ENCODE data around the gene TMEM218.
A peak's percentile ranks its signal among the peaks of the same experiment; 100 is the strongest.

The TMEM218 gene

GRCh38 chr11:125080531-125080911 is 30.9 kb downstream of the TMEM218 start:
- POLR2A ChIA-PET = no interaction called here
- no peak for TF ChIP-seq CTCF (IDR thresholded peaks at IDR 0.05; ENCODE audit: control extremely low read depth, extremely low read depth, low read depth, missing control alignments)

GRCh38 chr11:125079878-125080530 is 31.4 kb downstream of the TMEM218 start:
- ChIA-PET CTCF (interaction anchor here (1.5 to 2.9 kb wide), 2 partner anchors 8 to 11 kb away, joined by 4 to 11 read pairs; no protein-coding TSS in a partner anchor), POLR2A (no interaction called here)
- TF ChIP-seq CTCF (IDR thresholded peaks at IDR 0.05; ENCODE audit: control extremely low read depth, extremely low read depth, low read depth, missing control alignments) = no peak
- peak; percentile 9 for DNase-seq (ENCODE audit: extremely low spot score)

More at GRCh38 chr11:125080531-125080911, 30.9 kb downstream of the TMEM218 start:
- CTCF ChIA-PET = interaction anchor here (2.9 kb wide), 1 partner anchor 10 kb away, joined by 11 read pairs; no protein-coding TSS in a partner anchor
- DNase-seq (ENCODE audit: extremely low spot score) = no peak

GRCh38 chr11:125079151-125079877 is 32.1 kb downstream of the TMEM218 start:
- TF ChIP-seq CTCF (IDR thresholded peaks at IDR 0.05; ENCODE audit: control extremely low read depth, extremely low read depth, low read depth, missing control alignments) = no peak
- peak; percentile 11 for DNase-seq (ENCODE audit: extremely low spot score)
- POLR2A ChIA-PET = no interaction called here
- CTCF ChIA-PET = interaction anchor here (0.7 to 2.9 kb wide), 4 partner anchors 9 to 16 kb away, joined by 3 to 11 read pairs (median 4); partner anchors contain the start of gene SLC37A2

GRCh38 chr11:125078516-125079140 is 32.8 kb downstream of the TMEM218 start:
- POLR2A ChIA-PET = no interaction called here
- no peak for TF ChIP-seq CTCF (IDR thresholded peaks at IDR 0.05; ENCODE audit: control extremely low read depth, extremely low read depth, low read depth, missing control alignments)
- CTCF ChIA-PET = interaction anchor here (0.7 to 2.9 kb wide), 5 partner anchors 10 to 64 kb away, joined by 3 to 11 read pairs (median 4); partner anchors contain the start of gene SLC37A2
- DNase-seq (ENCODE audit: extremely low spot score) = peak; percentile 5

GRCh38 chr11:125078016-125078415 is 33.4 kb downstream of the TMEM218 start:
- POLR2A ChIA-PET = no interaction called here
- DNase-seq (ENCODE audit: extremely low spot score) = no peak
- no peak for TF ChIP-seq CTCF (IDR thresholded peaks at IDR 0.05; ENCODE audit: control extremely low read depth, extremely low read depth, low read depth, missing control alignments)
- CTCF ChIA-PET = interaction anchor here (0.7 to 2.9 kb wide), 4 partner anchors 13 to 64 kb away, joined by 3 to 11 read pairs (median 4); partner anchors contain the start of gene SLC37A2

GRCh38 chr11:125076378-125076945 is 35.0 kb downstream of the TMEM218 start:
- ChIA-PET POLR2A (no interaction called here), CTCF (interaction anchor here (1.9 kb wide), 1 partner anchor 15 kb away, joined by 6 read pairs; no protein-coding TSS in a partner anchor)
- DNase-seq (ENCODE audit: extremely low spot score) = peak; percentile 8
- TF ChIP-seq CTCF (IDR thresholded peaks at IDR 0.05; ENCODE audit: control extremely low read depth, extremely low read depth, low read depth, missing control alignments) = no peak

All from GM10248 (cell line).